ENCODE measurements around the gene CD96.
"Not testable (repeated sequence)": the region's sequence is repeated elsewhere in the genome, so short reads cannot be mapped to it uniquely, and the experiment has no call there.

CD96 gene

GRCh38 chr3:111596328-111596727, 54.3 kb downstream of the CD96 start:
- DNase-seq: no peak

DNA sequence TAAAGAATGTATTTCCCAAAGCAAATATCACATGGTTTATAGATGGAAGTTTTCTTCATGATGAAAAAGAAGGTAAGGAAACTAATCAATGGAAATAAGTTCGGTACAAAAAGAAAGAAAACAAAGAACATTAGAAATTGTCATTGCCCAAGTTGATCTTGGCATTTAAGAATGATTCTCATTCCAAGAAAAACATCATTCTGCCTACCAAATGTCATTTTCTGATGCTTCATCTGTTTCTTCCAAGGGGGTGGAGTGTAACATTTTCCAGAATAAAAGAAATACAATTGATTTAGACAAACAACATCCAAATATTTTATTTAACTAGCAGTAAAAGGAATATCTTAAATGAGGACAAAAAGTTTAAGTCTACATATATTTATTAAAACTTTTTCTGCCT, 56.1 kb downstream of the CD96 start:
- DNase-seq: no peak

- DNase-seq: peak; percentile 19
These were observed 56.6 kb downstream of the CD96 start for GRCh38 chr3:111598552-111598951.

DNA sequence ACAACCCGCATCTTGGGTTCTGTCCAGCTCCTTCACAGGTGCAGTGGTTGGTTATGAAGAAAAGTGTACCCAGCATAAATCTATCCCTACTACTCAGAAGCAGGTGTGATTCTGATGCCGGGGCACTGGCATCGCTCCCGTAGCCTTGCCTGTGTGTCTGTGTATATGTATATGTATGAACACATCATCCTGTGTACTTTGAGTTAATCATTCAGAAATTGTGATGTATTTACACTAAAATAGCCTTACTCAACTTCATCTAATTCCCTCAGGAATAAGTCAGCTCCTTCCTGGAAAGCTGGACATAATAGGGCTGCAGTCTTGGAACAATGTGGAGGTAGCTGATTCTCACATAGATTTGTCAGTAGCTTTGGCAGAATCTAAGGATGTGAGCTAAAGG, 59.8 kb downstream of the CD96 start:
- DNase-seq: no peak

DNA sequence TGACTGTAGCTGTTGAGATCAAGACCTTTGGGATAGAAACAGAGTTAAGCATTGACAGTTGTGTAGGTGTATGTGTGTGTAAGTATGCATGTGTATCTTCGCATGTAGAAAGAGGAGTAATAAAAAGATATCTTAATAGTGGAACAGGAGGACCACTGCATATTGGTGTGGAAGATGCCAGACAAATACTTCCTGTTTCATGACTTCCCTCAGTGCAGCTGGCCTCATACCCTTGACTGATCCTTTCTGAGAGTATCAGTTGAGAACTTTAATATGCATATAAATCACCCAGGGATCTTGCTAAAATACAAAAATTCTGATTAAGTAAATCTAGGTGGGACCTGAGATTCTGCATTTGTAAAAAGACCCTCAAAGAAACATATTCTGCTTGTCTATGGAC, 61.7 kb downstream of the CD96 start:
- DNase-seq: no peak

GRCh38 chr3:111604119-111604518, 62.1 kb downstream of the CD96 start:
- DNase-seq: no peak

DNA sequence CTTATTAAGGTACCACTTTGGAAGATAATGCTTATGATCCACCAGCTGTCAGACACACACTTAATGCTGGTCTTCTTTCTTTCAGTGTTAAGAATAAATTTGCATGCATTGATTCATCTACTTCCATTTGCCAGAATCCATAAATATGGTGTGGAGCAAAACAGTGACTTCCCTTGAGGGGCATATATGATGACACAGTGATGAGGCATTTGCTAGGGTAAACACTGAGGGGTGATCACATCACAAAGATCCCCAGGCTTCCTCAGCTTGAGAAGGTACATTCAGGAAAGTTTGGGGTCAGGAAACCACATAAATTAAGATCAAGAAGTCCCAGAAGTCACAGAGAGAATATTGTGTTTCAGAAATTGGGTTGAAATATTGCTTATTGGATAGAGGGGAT, 63.0 kb downstream of the CD96 start:
- no peak for DNase-seq

GRCh38 chr3:111605493-111605892, 63.5 kb downstream of the CD96 start:
- DNase-seq: no peak

GRCh38 chr3:111607240-111607920, 65.4 kb downstream of the CD96 start:
- DNase-seq: no peak

- DNase-seq: no peak
These were observed 66.4 kb downstream of the CD96 start for GRCh38 chr3:111608383-111608782.

GRCh38 chr3:111609700-111610099, 67.7 kb downstream of the CD96 start:
- DNase-seq: no peak

DNA sequence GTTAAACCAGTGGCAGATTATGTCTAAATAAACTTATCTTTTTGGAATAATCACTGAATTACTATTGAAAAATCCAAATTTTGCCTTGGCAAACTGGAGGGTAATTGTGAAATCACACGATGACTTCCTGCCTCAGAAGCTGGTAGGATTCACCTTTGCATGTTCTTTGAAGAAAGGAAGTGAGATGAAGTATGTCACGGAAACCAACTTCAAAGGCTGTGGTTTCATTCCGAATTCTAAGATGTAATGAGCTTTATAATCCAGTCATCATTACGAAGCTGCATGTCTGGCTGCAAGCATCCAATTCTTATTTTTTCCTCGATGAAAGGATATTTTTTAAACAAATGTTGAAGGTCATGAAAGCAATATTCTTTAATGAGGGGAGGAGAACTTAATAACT, 68.2 kb downstream of the CD96 start:
- no peak for DNase-seq

DNA sequence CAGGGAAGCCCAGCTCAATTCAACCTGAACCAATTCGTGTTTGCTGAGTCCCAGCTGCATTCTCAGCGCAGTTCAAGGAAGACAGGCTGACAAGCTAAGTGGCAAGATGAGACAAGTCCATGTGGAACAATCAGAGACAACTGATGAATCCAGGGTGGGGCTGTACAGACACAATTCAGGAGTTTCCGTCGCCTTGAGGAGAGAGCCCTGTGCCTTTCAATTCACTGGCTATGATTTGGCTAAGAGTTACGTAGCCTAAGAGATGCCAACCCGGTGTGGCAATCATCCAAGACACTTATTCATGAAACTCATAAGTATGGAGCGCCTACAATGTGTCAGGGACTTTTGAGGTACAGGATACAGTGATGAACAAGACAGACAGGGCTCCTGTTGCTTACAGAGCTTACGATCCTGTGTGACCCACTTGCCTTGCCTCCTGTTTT, 68.6 kb downstream of the CD96 start:
- peak; percentile 17 for DNase-seq

GRCh38 chr3:111613294-111613693, 71.3 kb downstream of the CD96 start:
- DNase-seq: no peak

- no peak for DNase-seq
These were observed 73.9 kb downstream of the CD96 start for GRCh38 chr3:111615880-111616279.

DNA sequence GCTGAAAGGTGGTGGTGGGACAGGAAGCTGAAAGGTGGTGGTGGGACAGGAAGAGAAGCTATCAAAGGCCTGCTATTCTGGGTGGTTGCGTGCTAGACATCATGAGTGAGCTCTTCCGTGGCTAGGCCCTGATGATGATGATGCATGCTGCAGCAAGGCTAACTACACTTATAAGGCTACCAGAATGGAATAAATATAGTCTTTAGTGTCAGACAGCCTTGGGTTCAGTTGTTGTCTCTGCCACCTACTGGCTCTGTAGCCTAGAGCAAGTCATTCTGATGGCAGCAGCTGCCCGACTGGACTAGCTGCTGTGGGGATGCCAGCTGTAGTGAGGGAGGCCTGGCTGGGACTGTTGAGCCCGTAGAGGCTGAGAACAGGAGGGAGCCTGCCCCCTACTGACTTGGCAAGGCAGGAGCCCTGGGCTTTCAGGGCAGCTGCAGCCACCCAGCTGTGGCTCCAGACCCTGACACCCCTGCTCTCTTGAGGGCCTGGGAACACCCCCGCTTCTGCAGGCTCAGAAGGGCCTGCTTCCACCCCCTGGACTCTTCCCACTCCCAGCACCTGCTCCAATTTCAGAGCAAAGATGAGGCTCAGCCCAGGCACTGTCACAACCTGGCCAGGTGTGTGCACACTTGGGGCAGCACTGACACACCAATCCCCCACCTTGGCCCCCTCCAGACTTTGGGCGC, 74.6 kb downstream of the CD96 start:
- no peak for DNase-seq

DNA sequence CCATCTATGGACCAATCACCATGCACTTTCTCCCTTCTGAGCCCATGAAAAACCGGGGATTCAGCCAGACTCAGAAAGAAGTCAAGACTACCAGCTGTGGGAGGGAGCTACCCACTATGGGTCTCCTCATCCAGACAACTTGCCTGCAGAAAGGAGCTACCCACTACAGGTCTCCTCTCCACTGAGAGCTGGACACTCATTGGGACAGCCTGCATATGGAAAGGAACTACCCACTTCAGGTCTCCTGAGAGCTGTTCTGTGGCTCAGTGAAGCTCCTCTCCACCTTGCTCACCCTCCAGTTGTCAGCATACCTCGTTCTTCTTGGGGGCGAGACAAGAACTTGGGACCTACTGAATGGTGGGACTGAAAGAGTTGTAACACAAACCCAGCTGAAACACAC, 75.4 kb downstream of the CD96 start:
- DNase-seq: no peak

DNA sequence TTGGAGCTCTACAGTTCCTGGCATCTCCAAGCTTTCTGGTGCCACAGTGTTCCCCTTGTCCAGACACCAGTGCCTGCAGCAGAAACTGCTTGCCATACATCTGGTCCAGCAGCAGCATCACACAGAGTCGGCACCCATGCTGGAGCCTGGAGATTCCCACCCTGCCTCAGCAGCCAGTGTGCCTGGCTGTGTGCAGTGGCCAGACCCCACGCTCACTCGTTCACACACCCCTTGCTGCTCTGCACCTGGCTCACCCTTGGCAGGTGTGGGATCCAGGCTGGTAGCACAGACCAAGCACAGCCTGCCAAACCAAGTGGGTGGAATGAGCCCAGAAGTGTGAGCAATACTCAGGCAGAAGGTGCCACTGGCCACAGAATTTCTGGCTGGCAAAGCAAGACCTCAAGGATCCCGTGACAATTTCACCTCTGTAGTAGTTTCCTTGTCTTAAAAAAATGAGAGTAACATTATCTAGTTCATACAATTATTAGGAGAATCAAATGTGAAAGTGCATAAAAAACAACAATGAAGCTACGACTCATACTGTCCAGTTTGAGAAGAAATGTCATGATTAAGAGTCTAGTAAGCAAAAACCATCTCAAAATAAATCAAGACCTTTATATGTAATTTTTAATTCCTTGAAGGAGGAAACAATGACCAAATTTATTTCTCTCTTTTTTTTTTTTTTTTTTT, 76.1 kb downstream of the CD96 start:
- DNase-seq: no peak

- DNase-seq: no peak
These were observed 76.9 kb downstream of the CD96 start for GRCh38 chr3:111618945-111619344.

GRCh38 chr3:111619833-111620232, 77.8 kb downstream of the CD96 start:
- no peak for DNase-seq

GRCh38 chr3:111621535-111621934, 79.5 kb downstream of the CD96 start:
- DNase-seq: no peak

DNA sequence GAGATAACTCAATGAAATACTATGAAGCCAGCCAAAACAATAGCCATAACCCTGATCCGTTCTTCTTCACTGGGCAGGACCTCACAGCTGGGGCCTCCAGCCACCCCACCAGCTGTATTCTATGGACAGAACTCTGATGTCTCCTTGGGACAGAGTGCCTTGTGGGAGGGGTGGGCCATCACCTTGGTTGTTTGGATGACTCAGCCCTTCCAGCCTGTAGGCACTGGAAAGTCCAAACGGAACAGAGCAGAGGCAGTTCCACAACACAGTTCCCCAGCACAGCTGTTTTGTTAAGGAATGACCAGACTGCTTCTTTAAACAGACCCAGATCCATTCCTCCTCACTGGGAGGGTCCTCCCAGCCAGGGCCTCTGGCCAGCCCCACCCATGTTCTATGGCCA, 85.1 kb downstream of the CD96 start:
- DNase-seq: no peak

DNA sequence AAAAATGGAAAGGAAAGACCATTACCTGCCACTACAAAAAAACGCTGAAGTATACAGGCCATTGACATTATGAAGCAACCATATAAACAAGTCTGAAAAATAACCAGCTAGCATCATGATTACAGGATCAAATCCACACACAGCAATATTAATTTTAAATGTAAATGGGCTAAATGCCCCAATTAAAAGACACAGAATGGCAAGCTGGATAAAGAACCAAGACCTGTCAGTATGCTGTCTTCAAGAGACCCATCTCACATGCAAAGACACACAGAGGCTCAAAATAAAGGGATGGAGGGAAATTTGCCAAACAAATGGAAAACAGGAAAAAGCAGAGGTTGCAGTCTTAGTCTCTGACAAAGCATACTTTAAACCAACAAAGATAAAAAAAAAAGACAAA, 87.0 kb downstream of the CD96 start:
- DNase-seq: not testable (repeated sequence)

- DNase-seq: not testable (repeated sequence)
These were observed 88.6 kb downstream of the CD96 start for GRCh38 chr3:111630638-111631037.
